ENCODE measurements around the gene ZEB2.

ZEB2 gene
- 17.1 reads per million, percentile 43 among the genes with 10 or more reads in this experiment for total RNA-seq

GRCh38 chr2:144519934-144520731, at the start of gene ZEB2:
TSS of gene ZEB2 (minus strand) at chr2:144520119. CDS start at chr2:144517350, 2,769 bp downstream.
- peak; percentile 10 for DNase-seq

GRCh38 chr2:144567745-144568144, 47.8 kb upstream of the ZEB2 start:
- no peak for DNase-seq

- DNase-seq, result no peak
Measured at GRCh38 chr2:144566448-144566847, 46.5 kb upstream of the ZEB2 start.

- DNase-seq, result no peak
Measured at GRCh38 chr2:144560251-144560650, 40.3 kb upstream of the ZEB2 start.

- DNase-seq, result no peak
Measured at GRCh38 chr2:144559681-144560080, 39.8 kb upstream of the ZEB2 start.

- no peak for DNase-seq
Measured at GRCh38 chr2:144559242-144559641, 39.3 kb upstream of the ZEB2 start.

- no peak for DNase-seq
Measured at GRCh38 chr2:144554492-144555210, 34.7 kb upstream of the ZEB2 start.

GRCh38 chr2:144553379-144553778, 33.5 kb upstream of the ZEB2 start:
- no peak for DNase-seq

- no peak for DNase-seq
Measured at GRCh38 chr2:144552821-144553220, 32.9 kb upstream of the ZEB2 start.

GRCh38 chr2:144550911-144551310, 31.0 kb upstream of the ZEB2 start:
- DNase-seq, result no peak

GRCh38 chr2:144550084-144550483, 30.2 kb upstream of the ZEB2 start:
- no peak for DNase-seq

- no peak for DNase-seq
Measured at GRCh38 chr2:144548532-144549191, 28.7 kb upstream of the ZEB2 start.

GRCh38 chr2:144548088-144548487, 28.2 kb upstream of the ZEB2 start:
- no peak for DNase-seq

GRCh38 chr2:144547494-144547893, 27.6 kb upstream of the ZEB2 start:
- no peak for DNase-seq

GRCh38 chr2:144546933-144547332, 27.0 kb upstream of the ZEB2 start:
- DNase-seq, result no peak

- no peak for DNase-seq
Measured at GRCh38 chr2:144545787-144546186, 25.9 kb upstream of the ZEB2 start.

- DNase-seq, result no peak
Measured at GRCh38 chr2:144544053-144544452, 24.1 kb upstream of the ZEB2 start.

- no peak for DNase-seq
Measured at GRCh38 chr2:144541396-144541795, 21.5 kb upstream of the ZEB2 start.

- no peak for DNase-seq
Measured at GRCh38 chr2:144539289-144539782, 19.4 kb upstream of the ZEB2 start.

- no peak for DNase-seq
Measured at GRCh38 chr2:144535300-144535699, 15.4 kb upstream of the ZEB2 start.

- no peak for DNase-seq
Measured at GRCh38 chr2:144533221-144533620, 13.3 kb upstream of the ZEB2 start.

- no peak for DNase-seq
Measured at GRCh38 chr2:144530596-144530995, 10.7 kb upstream of the ZEB2 start.

- DNase-seq, result no peak
Measured at GRCh38 chr2:144529841-144530240, 9.9 kb upstream of the ZEB2 start.
